ENCODE data around the gene LCP2.

DNA sequence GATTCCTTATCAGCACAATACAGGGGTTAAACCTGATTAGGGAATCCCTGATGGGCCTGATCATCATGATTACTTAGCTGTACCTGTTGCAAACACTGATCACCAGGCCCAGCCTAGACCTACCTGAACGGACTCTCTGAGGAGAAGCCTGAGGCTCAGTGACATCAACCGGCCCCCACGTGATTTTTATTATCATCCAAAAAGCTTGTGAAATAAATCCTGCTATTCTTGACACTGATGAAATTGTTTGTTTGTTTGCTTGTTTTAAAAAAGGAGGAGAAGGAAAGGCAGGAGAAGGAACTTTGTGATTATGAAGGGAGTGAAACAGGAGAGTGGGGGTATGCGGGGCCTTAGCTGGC, 18.1 kb downstream of the LCP2 start:
- TF ChIP-seq NR3C1 (CRISPR knock-in tag; conservative IDR thresholded peaks at IDR 0.05; ENCODE audit: low read depth) (no peak), ELF4 (CRISPR knock-in tag; IDR thresholded peaks at IDR 0.05; ENCODE audit: low read depth) (no peak), USF1 (CRISPR knock-in tag; IDR thresholded peaks at IDR 0.05) (no peak), USF2 (CRISPR knock-in tag; IDR thresholded peaks at IDR 0.05) (no peak), CBFB (CRISPR knock-in tag; IDR thresholded peaks at IDR 0.05; ENCODE audit: low read depth) (no peak), ZNF232 (CRISPR knock-in tag; IDR thresholded peaks at IDR 0.05) (no peak)
- TF ChIP-seq, protein P1, sequence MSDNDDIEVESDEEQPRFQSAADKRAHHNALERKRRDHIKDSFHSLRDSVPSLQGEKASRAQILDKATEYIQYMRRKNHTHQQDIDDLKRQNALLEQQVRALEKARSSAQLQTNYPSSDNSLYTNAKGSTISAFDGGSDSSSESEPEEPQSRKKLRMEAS (CRISPR knock-in tag; IDR thresholded peaks at IDR 0.05): no peak
- TF ChIP-seq, protein P2, sequence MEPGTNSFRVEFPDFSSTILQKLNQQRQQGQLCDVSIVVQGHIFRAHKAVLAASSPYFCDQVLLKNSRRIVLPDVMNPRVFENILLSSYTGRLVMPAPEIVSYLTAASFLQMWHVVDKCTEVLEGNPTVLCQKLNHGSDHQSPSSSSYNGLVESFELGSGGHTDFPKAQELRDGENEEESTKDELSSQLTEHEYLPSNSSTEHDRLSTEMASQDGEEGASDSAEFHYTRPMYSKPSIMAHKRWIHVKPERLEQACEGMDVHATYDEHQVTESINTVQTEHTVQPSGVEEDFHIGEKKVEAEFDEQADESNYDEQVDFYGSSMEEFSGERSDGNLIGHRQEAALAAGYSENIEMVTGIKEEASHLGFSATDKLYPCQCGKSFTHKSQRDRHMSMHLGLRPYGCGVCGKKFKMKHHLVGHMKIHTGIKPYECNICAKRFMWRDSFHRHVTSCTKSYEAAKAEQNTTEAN (CRISPR knock-in tag; IDR thresholded peaks at IDR 0.05): no peak
- TF ChIP-seq, protein P3, sequence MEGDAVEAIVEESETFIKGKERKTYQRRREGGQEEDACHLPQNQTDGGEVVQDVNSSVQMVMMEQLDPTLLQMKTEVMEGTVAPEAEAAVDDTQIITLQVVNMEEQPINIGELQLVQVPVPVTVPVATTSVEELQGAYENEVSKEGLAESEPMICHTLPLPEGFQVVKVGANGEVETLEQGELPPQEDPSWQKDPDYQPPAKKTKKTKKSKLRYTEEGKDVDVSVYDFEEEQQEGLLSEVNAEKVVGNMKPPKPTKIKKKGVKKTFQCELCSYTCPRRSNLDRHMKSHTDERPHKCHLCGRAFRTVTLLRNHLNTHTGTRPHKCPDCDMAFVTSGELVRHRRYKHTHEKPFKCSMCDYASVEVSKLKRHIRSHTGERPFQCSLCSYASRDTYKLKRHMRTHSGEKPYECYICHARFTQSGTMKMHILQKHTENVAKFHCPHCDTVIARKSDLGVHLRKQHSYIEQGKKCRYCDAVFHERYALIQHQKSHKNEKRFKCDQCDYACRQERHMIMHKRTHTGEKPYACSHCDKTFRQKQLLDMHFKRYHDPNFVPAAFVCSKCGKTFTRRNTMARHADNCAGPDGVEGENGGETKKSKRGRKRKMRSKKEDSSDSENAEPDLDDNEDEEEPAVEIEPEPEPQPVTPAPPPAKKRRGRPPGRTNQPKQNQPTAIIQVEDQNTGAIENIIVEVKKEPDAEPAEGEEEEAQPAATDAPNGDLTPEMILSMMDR (IDR thresholded peaks at IDR 0.05): no peak

Data from WTC11 (cell line).